BJ (cell line): Measurements from ENCODE around the gene INPP5A. TPM values are rescaled to one million over a fixed set of nuclear protein-coding genes. Genes with fewer than 3 reads are reported as not detected.

Source experiments
- CTCF ChIA-PET: fragments of 350-600 bp; formaldehyde crosslinking; extraction: SDS; loops from one replicate; lab custom pipeline; 2021; ENCODE audit warnings: antibody characterized with exemption, inconsistent platforms; lab: Yijun Ruan, JAX
- POLR2A ChIA-PET: fragments of 300-600 bp; sonication (Branson Sonifier 250); formaldehyde crosslinking; extraction: SDS; loops from one replicate; lab custom pipeline; 2021; ENCODE audit warnings: antibody characterized with exemption; lab: Charles Lee
- DNase-seq: peaks from one replicate; pipeline ENCODE4 v3.0.0-alpha.2; 2011; ENCODE audit warnings: low read depth
- H3K27me3 ChIP-seq: 2 replicates; pipeline ENCODE4 v1.6.0; 2011; ENCODE audit warnings: low read length; ENCODE audit not compliant: control insufficient read depth, insufficient read depth
- H3K36me3 ChIP-seq: 2 replicates; pipeline ENCODE4 v1.5.1; 2011; ENCODE audit warnings: low read length; ENCODE audit not compliant: control insufficient read depth, insufficient read depth
- H3K4me3 ChIP-seq: 2 replicates; pipeline ENCODE4 v1.5.1; 2011; ENCODE audit warnings: low read depth, mild to moderate bottlenecking, control low read depth, low read length
- polyA plus RNA-seq: library from polyadenylated mRNA; depleted of rRNA; stranded (reverse); fragments of >200 nt; gene quantifications from 2 replicates; pipeline ENCODE4 v1.2.3, GENCODE V29; 2011
- TF ChIP-seq, protein P1 (sequence below): IDR thresholded peaks from 2 replicates; pipeline ENCODE4 v1.5.1; 2011; ENCODE audit warnings: low read depth, mild to moderate bottlenecking, control low read depth, inconsistent platforms, low read length, moderate library complexity; ENCODE audit not compliant: insufficient read depth

INPP5A gene
- polyA plus RNA-seq, 1 experiment: 60.1 TPM

DNA sequence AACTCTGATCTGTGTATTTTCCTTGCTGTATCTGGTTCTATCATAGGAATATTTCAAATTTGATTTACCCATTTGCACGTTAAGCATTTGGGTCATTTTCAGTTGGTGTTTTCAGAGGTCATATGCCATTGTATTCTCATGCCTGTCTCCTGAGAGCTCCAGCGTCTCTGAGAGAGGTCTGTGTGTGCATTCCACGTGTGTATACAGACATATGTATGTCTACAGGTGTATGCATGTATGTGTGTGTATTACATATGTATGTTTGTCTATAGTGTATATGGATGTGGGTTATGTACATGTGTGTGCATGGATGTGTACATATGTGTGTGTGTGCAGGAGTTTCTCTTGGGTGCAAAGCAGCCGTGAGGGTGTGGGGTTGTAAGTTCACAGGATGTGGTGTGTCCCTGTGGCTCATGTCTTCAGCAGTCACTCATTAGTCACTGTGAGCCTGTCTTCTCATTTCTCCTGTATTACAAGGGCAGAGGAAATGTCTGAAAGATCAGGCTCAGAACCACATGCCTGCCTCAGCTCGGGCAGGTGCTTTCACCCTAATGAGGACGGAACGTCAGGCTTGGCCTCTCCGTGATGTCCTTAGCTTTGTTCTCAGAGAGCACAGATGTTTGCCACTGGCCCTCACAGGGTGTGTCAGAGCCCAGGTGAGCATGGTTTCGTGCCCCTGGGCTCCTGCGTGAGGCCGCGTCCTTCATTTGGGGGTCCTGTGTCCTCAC, 146.7 kb downstream of the INPP5A start:
- no peak for DNase-seq
- H3K36me3 ChIP-seq: no peaks in the 10 kb centered on the region
- TF ChIP-seq, protein P1, sequence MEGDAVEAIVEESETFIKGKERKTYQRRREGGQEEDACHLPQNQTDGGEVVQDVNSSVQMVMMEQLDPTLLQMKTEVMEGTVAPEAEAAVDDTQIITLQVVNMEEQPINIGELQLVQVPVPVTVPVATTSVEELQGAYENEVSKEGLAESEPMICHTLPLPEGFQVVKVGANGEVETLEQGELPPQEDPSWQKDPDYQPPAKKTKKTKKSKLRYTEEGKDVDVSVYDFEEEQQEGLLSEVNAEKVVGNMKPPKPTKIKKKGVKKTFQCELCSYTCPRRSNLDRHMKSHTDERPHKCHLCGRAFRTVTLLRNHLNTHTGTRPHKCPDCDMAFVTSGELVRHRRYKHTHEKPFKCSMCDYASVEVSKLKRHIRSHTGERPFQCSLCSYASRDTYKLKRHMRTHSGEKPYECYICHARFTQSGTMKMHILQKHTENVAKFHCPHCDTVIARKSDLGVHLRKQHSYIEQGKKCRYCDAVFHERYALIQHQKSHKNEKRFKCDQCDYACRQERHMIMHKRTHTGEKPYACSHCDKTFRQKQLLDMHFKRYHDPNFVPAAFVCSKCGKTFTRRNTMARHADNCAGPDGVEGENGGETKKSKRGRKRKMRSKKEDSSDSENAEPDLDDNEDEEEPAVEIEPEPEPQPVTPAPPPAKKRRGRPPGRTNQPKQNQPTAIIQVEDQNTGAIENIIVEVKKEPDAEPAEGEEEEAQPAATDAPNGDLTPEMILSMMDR: no peak
- ChIA-PET POLR2A (no interaction called here), CTCF (interaction anchor here (0.8 kb wide), 1 partner anchor 13 kb away, joined by 3 read pairs; no protein-coding TSS in a partner anchor)
- H3K27me3 ChIP-seq: no peaks in the 10 kb centered on the region
- no peak overlapping the region for H3K4me3 ChIP-seq

DNA sequence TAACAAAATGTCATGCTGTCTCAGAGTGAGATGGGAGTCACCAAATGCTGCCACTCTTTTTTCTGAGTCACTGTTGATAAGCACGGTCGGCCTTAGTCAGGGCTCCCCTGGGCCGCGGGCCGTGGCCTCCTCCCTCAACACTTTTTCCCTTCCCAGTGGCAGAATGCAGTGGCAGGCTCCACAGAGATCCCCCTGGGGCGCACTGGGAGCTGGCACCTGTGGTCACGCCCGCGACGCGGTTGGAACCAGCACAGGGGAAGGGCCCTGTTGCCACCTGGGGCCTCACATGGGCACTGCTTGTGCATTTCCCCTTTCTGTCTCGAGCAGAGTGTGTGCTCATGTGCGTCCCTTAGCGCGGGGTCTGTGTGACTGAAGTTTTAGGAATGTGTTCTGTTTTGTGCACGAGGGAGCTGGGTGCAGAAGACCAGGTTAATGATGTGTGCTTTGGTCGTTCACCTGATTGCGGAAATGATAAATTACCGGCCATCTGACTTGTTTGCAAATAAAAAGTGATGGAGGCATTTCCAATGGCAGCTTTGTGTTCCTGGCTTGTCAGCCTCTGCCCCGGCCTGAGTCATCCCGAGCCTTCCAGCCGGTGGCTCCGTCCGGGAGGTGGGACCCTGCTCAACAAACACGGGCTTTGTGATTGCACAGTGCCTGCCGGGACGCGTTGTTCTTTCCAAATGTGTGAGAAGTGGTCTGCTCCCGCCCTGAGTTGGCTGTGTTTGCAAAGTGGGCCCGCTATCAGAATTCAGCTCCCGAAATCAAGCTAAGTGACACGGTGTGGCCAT, 147.7 kb downstream of the INPP5A start:
- Histone ChIP-seq H3K36me3 (no peaks in the 10 kb centered on the region), H3K27me3 (no peaks in the 10 kb centered on the region), H3K4me3 (no peak overlapping the region)
- TF ChIP-seq, protein P1: no peak
- POLR2A ChIA-PET: no interaction called here
- DNase-seq: peak; percentile 7
- CTCF ChIA-PET: interaction anchor here (0.9 to 1.3 kb wide), 2 partner anchors 9 to 14 kb away, joined by 3 read pairs; no protein-coding TSS in a partner anchor

DNA sequence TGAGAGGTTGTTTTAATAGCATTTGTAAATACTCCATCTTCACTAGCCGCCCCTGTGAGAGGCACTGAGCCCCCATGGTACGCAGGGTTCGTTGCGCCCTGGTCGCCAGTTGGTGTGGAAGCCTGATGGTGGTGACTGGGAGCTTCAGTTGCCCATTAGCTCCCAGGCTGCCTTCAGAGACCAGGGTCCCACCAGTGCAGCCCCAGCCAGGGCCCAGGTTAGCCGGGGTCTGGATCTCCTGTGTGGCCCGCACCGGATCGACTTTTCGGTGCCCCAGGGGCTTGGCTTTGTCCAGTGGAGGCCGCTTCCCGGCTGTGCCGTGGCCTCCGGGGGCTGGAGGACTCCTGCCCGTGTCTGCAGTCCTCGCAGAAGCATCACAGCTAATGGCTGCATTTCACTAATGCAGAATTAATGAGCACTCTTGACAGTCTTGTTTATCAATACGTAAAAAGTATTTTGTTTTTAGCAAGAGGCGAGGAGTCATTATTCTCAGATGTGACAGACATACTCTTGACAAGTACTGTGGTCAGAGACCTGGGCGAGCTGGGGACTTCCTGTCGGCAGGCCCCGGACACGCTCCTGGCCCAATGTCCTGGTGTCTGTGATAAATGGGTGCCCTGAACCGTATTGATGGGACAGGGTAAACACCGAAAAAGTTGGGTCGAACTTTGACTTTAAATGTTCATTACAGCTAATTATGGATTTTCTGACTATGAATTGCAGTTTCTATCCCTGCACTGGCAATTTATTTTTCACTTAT, 148.5 kb downstream of the INPP5A start:
- ChIA-PET POLR2A (no interaction called here), CTCF (interaction anchor here (0.9 to 1.3 kb wide), 2 partner anchors 8 to 13 kb away, joined by 3 read pairs; no protein-coding TSS in a partner anchor)
- TF ChIP-seq, protein P1: no peak
- no peaks in the 10 kb centered on the region for H3K27me3 ChIP-seq
- no peak for DNase-seq
- no peak overlapping the region for H3K4me3 ChIP-seq
- H3K36me3 ChIP-seq: peaks cover 6% of the 10 kb centered on the region

DNA sequence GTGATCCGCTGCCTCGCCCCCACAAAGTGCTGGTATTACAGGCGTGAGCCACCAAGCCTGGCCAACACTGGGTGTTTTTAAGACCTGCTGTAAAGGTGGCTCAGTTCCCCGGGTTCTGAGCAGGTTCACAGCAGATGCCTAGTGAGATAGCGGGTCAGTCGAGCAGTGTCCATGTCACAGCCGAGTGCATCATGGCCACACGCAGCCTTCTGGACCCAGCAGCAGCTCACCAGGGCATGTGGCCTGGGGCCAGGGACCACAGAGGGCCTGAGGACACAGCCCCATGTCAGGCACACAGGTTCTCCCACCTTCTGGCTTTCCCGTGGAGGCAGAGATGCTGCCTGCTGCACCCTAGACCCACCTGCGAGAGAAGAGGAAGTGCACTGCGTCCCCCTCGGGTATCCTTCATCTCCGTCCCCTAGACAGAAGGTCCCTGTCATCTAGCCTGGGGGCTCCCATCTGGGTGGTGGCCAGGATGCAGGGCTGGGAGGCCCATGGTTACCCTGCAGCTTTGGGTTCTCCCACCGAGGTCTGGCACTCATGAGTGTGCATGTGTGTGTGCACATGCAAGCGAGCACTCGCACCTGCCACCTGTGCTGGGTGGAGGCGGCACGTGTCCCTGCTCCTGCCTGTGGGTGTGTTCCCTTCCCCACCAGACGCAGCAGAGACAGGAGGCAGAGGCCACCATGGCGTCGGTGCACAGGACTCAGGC, 149.8 kb downstream of the INPP5A start:
- ChIA-PET POLR2A (no interaction called here), CTCF (no interaction called here)
- Histone ChIP-seq H3K4me3 (no peak overlapping the region), H3K36me3 (peaks cover 6% of the 10 kb centered on the region), H3K27me3 (no peaks in the 10 kb centered on the region)
- DNase-seq: no peak
- TF ChIP-seq, protein P1: no peak
